Stimulated activated CD4-positive, alpha-beta T cell treated with anti-CD3 and anti-CD28 coated beads, Interleukin-4, amount 100 ng/mL, for 24 hours (primary cell): ENCODE measurements around the gene PACC1.
"Not testable (repeated sequence)": the region's sequence is repeated elsewhere in the genome, so short reads cannot be mapped to it uniquely, and the experiment has no call there.

Experiments
- DNase-seq: peaks from one replicate; pipeline ENCODE4 v3.0.0-alpha.2; 2020

The PACC1 gene

GRCh38 chr1:212323066-212323465, 91.6 kb downstream of the PACC1 start:
- no peak for DNase-seq

GRCh38 chr1:212321031-212321430, 93.7 kb downstream of the PACC1 start:
- not testable (repeated sequence) for DNase-seq

- DNase-seq = no peak
These were observed 96.8 kb downstream of the PACC1 start for GRCh38 chr1:212317916-212318315.

- DNase-seq = no peak
These were observed 98.8 kb downstream of the PACC1 start for GRCh38 chr1:212315907-212316306.

- no peak for DNase-seq
These were observed 99.5 kb downstream of the PACC1 start for GRCh38 chr1:212315184-212315583.
